ENCODE measurements around the gene CDH4. TPM values are rescaled to one million over a fixed set of nuclear protein-coding genes. Genes with fewer than 3 reads are reported as not detected.

Gene CDH4
- total and polyA plus RNA-seq, 2 of the 4 experiments (the other 2 are of a cell fraction): 1.6 to 3.5 TPM

DNA sequence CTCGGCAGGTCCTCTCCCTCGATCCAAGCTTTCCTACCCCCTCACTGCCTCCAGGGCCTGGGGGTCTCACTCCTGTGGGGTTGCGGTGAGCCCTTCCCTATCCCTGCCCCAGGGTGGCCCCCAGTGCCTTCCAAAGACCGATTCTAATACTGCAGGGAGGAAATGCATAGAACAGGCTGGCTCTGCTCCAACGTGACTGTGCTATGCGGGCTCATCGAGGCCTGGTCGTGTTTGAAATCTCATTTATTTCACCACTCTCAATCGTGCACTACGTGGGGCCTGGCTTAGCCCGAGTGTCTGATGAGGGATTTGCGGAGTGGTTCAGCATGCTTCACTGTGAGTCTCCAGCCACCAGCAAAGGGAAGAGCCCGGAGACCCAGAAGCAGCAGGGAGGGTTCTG, 60.9 kb downstream of the CDH4 start:
- Histone ChIP-seq H2AFZ (replicated peaks; ENCODE audit: low read length, poor library complexity) (no peak overlapping the region), H2BK15ac (ENCODE audit: low read depth, low read length) (no peak overlapping the region), H2BK5ac (ENCODE audit: low read depth, low read length, poor library complexity, severe bottlenecking) (no peak overlapping the region), H4K20me1 (ENCODE audit: insufficient read depth, low read length) (no peaks in the 10 kb centered on the region; the same call in 1 of the 2 replicates), H3K4ac (ENCODE audit: low read depth, low read length) (no peak overlapping the region), H3K9ac (ENCODE audit: low read depth, low read length) (no peak overlapping the region), H3K23ac (ENCODE audit: low read depth, low read length) (no peak overlapping the region), H3K56ac (ENCODE audit: extremely low read depth, insufficient read depth, low read length) (no peak overlapping the region), H3K14ac (replicated peaks; ENCODE audit: low read depth, low read length) (no peak overlapping the region), H3K4me3 (ENCODE audit: insufficient read depth, low read depth, low read length) (no peak overlapping the region), H4K91ac (ENCODE audit: insufficient read depth, low read depth, low read length) (no peak overlapping the region), H3K9me1 (ENCODE audit: insufficient read depth, low read length) (0 out of 2 replicates have a peak, but pooled peaks cover 5% of the 10 kb centered on the region), H3K4me1 (ENCODE audit: control insufficient read depth, insufficient read depth, low read length) (no peaks in the 10 kb centered on the region), H4K8ac (ENCODE audit: low read depth in 2 of 2, low read length in 2 of 2) (no peak overlapping the region), H2BK120ac (ENCODE audit: low read depth, low read length) (no peak overlapping the region), H4K5ac (ENCODE audit: low read depth, low read length) (no peak overlapping the region), H3K9me3 (ENCODE audit: control insufficient read depth, insufficient read depth, low read length) (no peaks in the 10 kb centered on the region), H3K27ac (ENCODE audit: insufficient read depth, low read length) (no peak overlapping the region), H3K36me3 (ENCODE audit: control insufficient read depth, insufficient read depth, low read length) (no peaks in the 10 kb centered on the region), H3K18ac (ENCODE audit: low read depth, low read length) (no peak overlapping the region), H2AK5ac (ENCODE audit: low read depth, low read length) (no peak overlapping the region), H2BK20ac (ENCODE audit: low read depth, low read length) (no peak overlapping the region), H2AK9ac (replicated peaks; ENCODE audit: low read depth, low read length, poor library complexity) (peak overlapping the region; percentile 40), H3K27me3 (ENCODE audit: control insufficient read depth, insufficient read depth, low read length) (no peaks in the 10 kb centered on the region), H3K79me1 (ENCODE audit: low read depth in 1 of 2, low read length in 2 of 2) (peaks cover 0 to 5% of the 10 kb centered on the region in 2 experiments; a peak in 2 of 4 replicates), H3K4me2 (ENCODE audit: low read depth, low read length) (no peak overlapping the region)
- dilution Hi-C loops (cut with HindIII; ENCODE audit: low sequenced_read_pairs, unreplicated experiment): no loop called here
- ChIA-PET CTCF (no interaction called here), POLR2A (ENCODE audit: unreplicated experiment) (no interaction called here)
- 42% methylated on average over 2 of the region's 13 CpGs; no CpG with 5 or more reads in 1 of the 2 experiments for WGBS, 2 experiments (ENCODE audit: extremely low coverage in 2 of 2, insufficient read length in 1 of 2)
- TF ChIP-seq NFE2L2 (IDR thresholded peaks at IDR 0.05; ENCODE audit: low read depth, low read length) (no peak), RFX5 (IDR thresholded peaks at IDR 0.05; ENCODE audit: low read depth, low read length) (no peak)
- TF ChIP-seq, protein P1, sequence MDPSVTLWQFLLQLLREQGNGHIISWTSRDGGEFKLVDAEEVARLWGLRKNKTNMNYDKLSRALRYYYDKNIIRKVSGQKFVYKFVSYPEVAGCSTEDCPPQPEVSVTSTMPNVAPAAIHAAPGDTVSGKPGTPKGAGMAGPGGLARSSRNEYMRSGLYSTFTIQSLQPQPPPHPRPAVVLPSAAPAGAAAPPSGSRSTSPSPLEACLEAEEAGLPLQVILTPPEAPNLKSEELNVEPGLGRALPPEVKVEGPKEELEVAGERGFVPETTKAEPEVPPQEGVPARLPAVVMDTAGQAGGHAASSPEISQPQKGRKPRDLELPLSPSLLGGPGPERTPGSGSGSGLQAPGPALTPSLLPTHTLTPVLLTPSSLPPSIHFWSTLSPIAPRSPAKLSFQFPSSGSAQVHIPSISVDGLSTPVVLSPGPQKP (IDR thresholded peaks at IDR 0.05; ENCODE audit: borderline replicate concordance, low read depth, low read length): no peak
- TF ChIP-seq, protein P2, sequence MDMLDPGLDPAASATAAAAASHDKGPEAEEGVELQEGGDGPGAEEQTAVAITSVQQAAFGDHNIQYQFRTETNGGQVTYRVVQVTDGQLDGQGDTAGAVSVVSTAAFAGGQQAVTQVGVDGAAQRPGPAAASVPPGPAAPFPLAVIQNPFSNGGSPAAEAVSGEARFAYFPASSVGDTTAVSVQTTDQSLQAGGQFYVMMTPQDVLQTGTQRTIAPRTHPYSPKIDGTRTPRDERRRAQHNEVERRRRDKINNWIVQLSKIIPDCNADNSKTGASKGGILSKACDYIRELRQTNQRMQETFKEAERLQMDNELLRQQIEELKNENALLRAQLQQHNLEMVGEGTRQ (IDR thresholded peaks at IDR 0.05; ENCODE audit: low read depth, low read length): no peak
- in situ Hi-C loops (cut with MboI; ENCODE audit: low sequenced_read_pairs): no loop called here
- no peak for DNase-seq
- ATAC-seq (ENCODE audit: low read depth): no peak
- intact Hi-C loops (cut with micrococcal nuclease): no loop called here
- BruUV-seq (replicated peaks): no TSS peak

Measured in IMR-90 (cell line).